DND-41 (cell line): ENCODE measurements around the gene SLC35B1.

Experiments used
- CTCF ChIP-seq: IDR thresholded peaks from 2 replicates; pipeline ENCODE4 v1.5.1; 2012; ENCODE audit warnings: borderline replicate concordance, low read length, moderate library complexity, mild to moderate bottlenecking; ENCODE audit not compliant: poor library complexity, severe bottlenecking; ENCODE audit errors: extremely low read depth
- EZH2 ChIP-seq: IDR thresholded peaks from 3 replicates; pipeline ENCODE4 v1.6.1; 2012; ENCODE audit warnings: borderline replicate concordance, low read depth, mild to moderate bottlenecking, moderate library complexity, low read length, inconsistent platforms; ENCODE audit not compliant: severe bottlenecking

DNA sequence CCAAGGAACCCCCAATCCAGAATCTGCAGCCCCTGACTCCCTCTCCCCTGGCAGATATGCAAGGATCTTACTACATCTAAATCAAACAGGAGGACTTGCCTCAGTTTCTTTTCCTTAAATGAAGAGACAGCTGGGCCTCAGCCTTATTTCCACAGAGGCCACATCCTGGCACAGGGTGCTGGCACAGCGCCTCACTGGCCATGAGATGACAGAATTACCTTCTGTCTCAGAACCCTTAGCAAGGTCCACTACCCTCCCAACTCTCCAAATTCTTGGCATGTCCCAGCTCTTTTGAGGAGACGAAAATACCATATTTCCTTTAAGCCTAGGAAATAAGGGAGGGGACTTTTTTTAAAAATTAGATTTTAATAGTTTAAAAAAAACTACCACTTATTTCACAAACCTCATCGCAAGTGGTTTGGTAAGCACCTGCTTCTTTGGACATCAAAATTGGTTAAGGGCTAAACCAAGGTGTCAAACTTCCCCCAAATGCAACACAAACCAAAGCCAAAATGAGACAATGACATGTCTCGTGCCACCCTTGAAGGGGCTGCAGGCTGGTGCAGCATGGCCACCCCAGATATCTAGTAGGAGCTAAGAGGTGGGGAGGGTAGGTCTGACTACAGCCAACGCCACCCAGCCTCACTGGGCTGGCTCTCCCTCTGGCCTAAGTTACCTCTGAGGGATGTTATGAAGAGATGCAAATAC is 30.8 kb upstream of the SLC35B1 start:
- TF ChIP-seq CTCF: no peak
- no peak for TF ChIP-seq EZH2
